Spleen (tissue), 11 donors: ENCODE data around the gene PVALB. TPM values are rescaled to one million over a fixed set of nuclear protein-coding genes. Genes with fewer than 3 reads are reported as not detected.

Source experiments
- DNase-seq: peaks from one replicate; pipeline ENCODE4 v3.0.0-alpha.2; 2020
- H3K27ac ChIP-seq, 8 donors: fragments of 200-600 bp; sonication (generic) in 7 of 8; 1 replicate in 4 of 8; 2 replicates in 4 of 8; pipeline versions ENCODE4 v1.5.0 to v1.8.0; 2016 to 2021; ENCODE audit warnings: inconsistent platforms in 4 of 8, mild to moderate bottlenecking in 4 of 8, moderate library complexity in 1 of 8
- H3K27me3 ChIP-seq, 7 donors: fragments of 200-600 bp; sonication (generic) in 6 of 7; replicated peaks in 1 of 7; 1 replicate in 4 of 7; 2 replicates in 3 of 7; pipeline versions ENCODE4 v1.5.0 to v1.8.0; 2016 to 2021; ENCODE audit warnings: inconsistent platforms in 3 of 7, mild to moderate bottlenecking in 1 of 7
- H3K36me3 ChIP-seq, 6 donors: fragments of 200-600 bp; sonication (generic) in 5 of 6; 1 replicate in 4 of 6; 2 replicates in 2 of 6; pipeline versions ENCODE4 v1.5.0 to v1.8.0; 2016 to 2021; ENCODE audit warnings: inconsistent platforms in 2 of 6
- H3K4me1 ChIP-seq, 6 donors: fragments of 200-600 bp; sonication (generic) in 5 of 6; 1 replicate in 3 of 6; 2 replicates in 3 of 6; pipeline versions ENCODE4 v1.5.0 to v1.8.0; 2016 to 2021; ENCODE audit warnings: inconsistent platforms in 3 of 6
- H3K4me3 ChIP-seq, 8 donors: fragments of 200-600 bp; sonication (generic) in 7 of 8; 1 replicate in 4 of 8; 2 replicates in 4 of 8; pipeline versions ENCODE4 v1.5.0 to v1.8.0; 2016 to 2021; ENCODE audit warnings: inconsistent platforms in 4 of 8, mild to moderate bottlenecking in 4 of 8, moderate library complexity in 2 of 8
- H3K9me3 ChIP-seq, 8 donors: fragments of 200-600 bp; sonication (generic) in 7 of 8; 1 replicate in 4 of 8; 2 replicates in 4 of 8; pipeline versions ENCODE4 v1.5.0 to v1.8.0; 2016 to 2021; ENCODE audit warnings: inconsistent platforms in 4 of 8
- POLR2A ChIP-seq, 3 donors: fragments of 450-650 bp; IDR thresholded peaks; one replicate each; pipeline ENCODE4 v1.5.1; 2017; ENCODE audit warnings: antibody characterized with exemption in 3 of 3, mild to moderate bottlenecking in 1 of 3
- POLR2AphosphoS5 ChIP-seq, 3 donors: sonication (generic); formaldehyde crosslinking; IDR thresholded peaks; one replicate each; pipeline ENCODE4 v1.5.1; 2017; ENCODE audit warnings: antibody characterized with exemption in 3 of 3
- WGBS, 5 donors: extraction: QIAGEN DNeasy Blood & Tissue Kit in 3 of 5; methylation state at CpG; one replicate each; pipeline versions ENCODE4 v1.1.5 to v1.1.7; 2013 to 2018; 5-methylcytosine and 5-hydroxymethylcytosine counted together
- intact Hi-C: fragments of 100-400 bp; cut with DNase I; formaldehyde crosslinking; loops from one replicate; pipeline ENCODE4 v1.15.0; 2023; ENCODE audit warnings: low total_unique reads
- polyA plus RNA-seq, 3 donors: library from polyadenylated mRNA; stranded (reverse); fragments of 200-250 nt; gene quantifications; one replicate each; pipeline ENCODE4 v1.2.1, GENCODE V29; 2013
- total RNA-seq, 7 donors: library from RNA; depleted of rRNA in 3 of 7; stranded (reverse); fragments of >200 nt in 3 of 7; fragmentation: NEBNext Ultra II Directional in 4 of 7; extraction: Animal tissue kit (Norgen Biotek cat#: 25700) in 4 of 7; gene quantifications; one replicate each; pipeline versions ENCODE4 v1.1.0 to v1.2.1, GENCODE V29; 2016 to 2021
- TF ChIP-seq, protein P1 (sequence below), 11 experiments: fragments of 200-600 bp in 7 of 11; fragments of 450-650 bp in 4 of 11; sonication (generic) in 4 of 11; IDR thresholded peaks in 8 of 11; conservative IDR thresholded peaks in 3 of 11; 1 replicate in 7 of 11; 2 replicates in 4 of 11; pipeline versions ENCODE4 v1.4.0 to v1.8.0; 2016 to 2021; ENCODE audit warnings: antibody characterized with exemption in 11 of 11, inconsistent platforms in 4 of 11, mild to moderate bottlenecking in 1 of 11
- donor health status: healthy with polysubstance abuse.
- donor health status: DM: no; HTN: no; CAD: no; lungs with moderate emphysema.
- donor health status: DM: no; HTN: no; CAD: no.
- donor health status: Bipolar disorder and iron deficiency.
- donor health status: healthy.
- donor health status: DM: no; HTN: no; CAD: no.
- donor health status: DM: yes; HTN: yes; CAD: no.

The PVALB gene
- total and polyA plus RNA-seq, 10 donors, result 0.52 to 3.2 (median 1.00) TPM; not detected in 2

DNA sequence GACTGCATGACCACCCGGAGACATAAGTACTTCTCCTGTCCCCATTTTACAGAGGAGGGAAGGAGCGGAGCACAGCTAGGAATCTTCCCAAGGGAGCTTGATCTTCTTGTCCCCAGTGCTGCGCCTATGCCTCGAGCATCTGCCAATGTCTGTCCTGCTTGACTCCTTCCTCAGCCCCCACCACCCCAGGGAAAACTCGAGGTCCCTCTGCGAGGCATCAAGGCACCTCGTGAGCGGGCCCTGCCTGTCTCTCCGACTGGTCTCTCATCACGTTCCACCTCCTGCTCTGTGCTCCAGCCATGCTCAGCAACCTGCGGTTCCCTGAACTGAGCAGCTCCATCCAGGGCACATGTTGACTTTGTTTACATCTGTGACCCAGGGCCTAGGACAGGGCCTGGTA lies 46.4 kb upstream of the PVALB start:
- Histone ChIP-seq H3K4me1 (peaks cover 0 to 72% (median 41%) of the 10 kb centered on the region in 6 donors), H3K27ac (peak overlapping the region in 7 of 8 donors; percentile 86 to 96 (median 91)), H3K27me3 (no peaks in the 10 kb centered on the region), H3K36me3 (peaks cover 0 to 49% (median 26%) of the 10 kb centered on the region in 6 donors), H3K4me3 (peak overlapping the region in 3 of 8 donors; percentile 44 to 73 (median 45)), H3K9me3 (no peaks in the 10 kb centered on the region)
- DNase-seq, result peak; percentile 76
- WGBS, 5 donors, result 78 to 87% (median 81%) methylated on average over 11 of the region's 11 CpGs
- TF ChIP-seq POLR2A (IDR thresholded peaks at IDR 0.05) (no peak), POLR2AphosphoS5 (IDR thresholded peaks at IDR 0.05) (no peak)
- TF ChIP-seq, protein P1, sequence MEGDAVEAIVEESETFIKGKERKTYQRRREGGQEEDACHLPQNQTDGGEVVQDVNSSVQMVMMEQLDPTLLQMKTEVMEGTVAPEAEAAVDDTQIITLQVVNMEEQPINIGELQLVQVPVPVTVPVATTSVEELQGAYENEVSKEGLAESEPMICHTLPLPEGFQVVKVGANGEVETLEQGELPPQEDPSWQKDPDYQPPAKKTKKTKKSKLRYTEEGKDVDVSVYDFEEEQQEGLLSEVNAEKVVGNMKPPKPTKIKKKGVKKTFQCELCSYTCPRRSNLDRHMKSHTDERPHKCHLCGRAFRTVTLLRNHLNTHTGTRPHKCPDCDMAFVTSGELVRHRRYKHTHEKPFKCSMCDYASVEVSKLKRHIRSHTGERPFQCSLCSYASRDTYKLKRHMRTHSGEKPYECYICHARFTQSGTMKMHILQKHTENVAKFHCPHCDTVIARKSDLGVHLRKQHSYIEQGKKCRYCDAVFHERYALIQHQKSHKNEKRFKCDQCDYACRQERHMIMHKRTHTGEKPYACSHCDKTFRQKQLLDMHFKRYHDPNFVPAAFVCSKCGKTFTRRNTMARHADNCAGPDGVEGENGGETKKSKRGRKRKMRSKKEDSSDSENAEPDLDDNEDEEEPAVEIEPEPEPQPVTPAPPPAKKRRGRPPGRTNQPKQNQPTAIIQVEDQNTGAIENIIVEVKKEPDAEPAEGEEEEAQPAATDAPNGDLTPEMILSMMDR (IDR thresholded peaks at IDR 0.05 in 8 of 11, conservative IDR thresholded peaks at IDR 0.05 in 3 of 11), result no peak
- intact Hi-C loops, result no loop called here

DNA sequence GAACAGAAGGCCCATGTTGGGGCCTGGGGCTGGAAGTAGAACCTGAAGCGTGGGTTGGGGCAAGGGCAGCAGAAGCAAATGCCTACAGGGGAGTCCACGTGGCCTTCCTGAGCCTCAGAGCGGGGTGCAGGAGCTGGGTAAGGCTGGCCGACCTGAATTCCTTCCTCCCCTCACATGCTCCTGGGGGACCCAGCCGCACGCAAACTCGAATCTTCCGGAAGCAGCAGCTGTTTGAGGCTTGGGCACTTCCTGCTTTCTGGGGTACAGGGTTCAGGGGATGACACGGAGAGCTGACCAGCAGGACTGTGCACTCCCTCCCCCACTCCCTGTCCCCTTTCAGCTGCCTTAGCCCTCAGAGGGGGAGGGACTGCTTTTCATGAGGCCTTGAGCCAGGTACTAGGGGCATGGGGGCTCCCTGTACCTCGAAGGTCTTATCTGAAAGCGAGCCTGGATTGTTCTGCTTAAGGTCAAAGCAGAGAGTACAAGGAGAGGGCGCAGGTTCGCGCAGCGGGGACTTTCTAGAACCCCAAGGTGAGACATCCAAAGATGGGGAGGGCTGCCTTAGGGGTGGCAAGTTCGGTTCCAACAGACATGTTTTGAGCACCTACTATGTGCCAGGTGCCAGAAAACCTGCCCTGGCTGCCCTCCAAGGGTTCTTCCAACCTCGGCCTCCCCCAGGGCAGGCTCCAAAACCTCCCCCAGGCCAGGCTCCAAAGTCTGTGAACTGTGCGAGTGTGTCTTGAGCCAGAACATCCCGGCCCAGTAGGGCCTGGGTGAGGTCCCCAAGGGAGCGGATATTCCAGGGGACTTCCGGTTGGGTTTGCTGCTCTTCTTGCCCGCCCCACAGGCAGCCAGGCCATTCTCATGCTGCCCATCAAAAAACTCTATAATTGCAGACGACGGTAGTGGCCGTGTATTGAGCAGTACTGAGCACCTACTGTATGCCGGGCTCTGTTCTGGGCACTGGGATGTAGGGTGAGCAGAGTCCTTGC lies 45.7 kb upstream of the PVALB start:
- Histone ChIP-seq H3K4me1 (peaks cover 0 to 80% (median 41%) of the 10 kb centered on the region in 6 donors), H3K27me3 (no peaks in the 10 kb centered on the region), H3K4me3 (peak overlapping the region in 7 of 8 donors; percentile 27 to 73 (median 43)), H3K27ac (peak overlapping the region; percentile 22 to 96 (median 90)), H3K9me3 (no peaks in the 10 kb centered on the region), H3K36me3 (peaks cover 0 to 42% (median 24%) of the 10 kb centered on the region in 6 donors)
- 51 to 74% (median 62%) methylated on average over 16 to 26 of the region's 26 CpGs for WGBS, 5 donors
- intact Hi-C loops, result no loop called here
- peak; percentile 90 for DNase-seq
- TF ChIP-seq, protein P1 (IDR thresholded peaks at IDR 0.05 in 8 of 11, conservative IDR thresholded peaks at IDR 0.05 in 3 of 11), result peak in 1 of 11 experiments; percentile 21
- TF ChIP-seq POLR2A (IDR thresholded peaks at IDR 0.05) (peak in 1 of 3 donors; percentile 14), POLR2AphosphoS5 (IDR thresholded peaks at IDR 0.05) (peak; percentile 71 to 83 (median 73))

DNA sequence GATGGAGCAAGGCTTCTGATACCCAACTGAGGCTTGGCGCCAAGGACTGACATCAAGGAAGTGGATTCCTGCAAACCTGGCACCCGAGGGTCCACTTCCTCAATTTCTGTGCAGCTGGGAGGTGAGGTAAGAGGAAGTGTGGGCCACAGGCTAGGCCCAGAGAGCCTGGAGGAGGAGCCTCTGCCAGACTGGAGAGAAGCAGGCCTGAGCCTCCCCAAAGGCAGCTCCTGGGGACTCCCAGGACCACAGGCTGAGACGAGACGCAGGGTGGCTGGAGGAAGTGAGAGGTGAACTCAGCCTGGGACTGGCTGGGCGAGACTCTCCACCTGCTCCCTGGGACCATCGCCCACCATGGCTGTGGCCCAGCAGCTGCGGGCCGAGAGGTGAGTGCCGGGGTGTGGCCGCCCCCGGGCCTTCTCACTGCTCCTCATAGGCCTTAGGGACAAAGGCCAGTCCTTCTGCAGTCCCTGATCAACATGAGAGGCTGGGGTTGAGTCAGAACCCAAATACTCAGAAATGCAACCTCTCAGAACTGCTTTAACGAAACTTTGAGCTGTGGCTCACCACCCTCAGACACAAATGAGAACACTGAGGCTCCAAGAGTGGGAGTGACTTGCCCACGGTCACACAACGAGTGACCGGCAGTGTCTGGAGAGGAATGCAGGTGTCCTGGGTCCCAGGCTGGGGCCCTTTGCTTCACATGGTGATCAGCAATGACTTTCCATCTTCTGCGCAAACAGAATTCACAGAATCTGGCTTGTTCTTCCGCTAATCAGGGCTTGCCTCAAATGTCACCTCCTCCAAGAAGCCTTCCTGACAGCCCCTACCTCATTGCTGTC lies 44.2 kb upstream of the PVALB start, which contains the start of gene NCF4:
Gene NCF4 (plus strand): TSS at position 186 of the 839 bp plus-strand sequence. CDS start 166 bp downstream, at position 352.
- peak within 1 kb of the TSS; percentile 18 to 73 (median 42) for H3K4me3 ChIP-seq
- peak within 1 kb of the TSS; percentile 70 to 96 (median 90) for H3K27ac ChIP-seq
- intact Hi-C loops, result no loop called here
- H3K4me1 ChIP-seq, result peaks cover 2 to 95% (median 49%) of the 10 kb centered on the region in 6 donors
- no peaks in the 10 kb centered on the region for H3K27me3 ChIP-seq
- WGBS, 5 donors, result 30 to 52% (median 37%) methylated on average over 12 to 17 of the region's 17 CpGs
- no peaks in the 10 kb centered on the region for H3K9me3 ChIP-seq
- TF ChIP-seq, protein P1 (IDR thresholded peaks at IDR 0.05 in 8 of 11, conservative IDR thresholded peaks at IDR 0.05 in 3 of 11), result peak in 1 of 11 experiments; percentile 12
- TF ChIP-seq POLR2AphosphoS5 (IDR thresholded peaks at IDR 0.05), result peak; percentile 84 to 90 (median 89)
- peak in 2 of 3 donors; percentile 32 to 41 for TF ChIP-seq POLR2A (IDR thresholded peaks at IDR 0.05)
- peaks cover 0 to 28% (median 15%) of the 10 kb centered on the region in 6 donors for H3K36me3 ChIP-seq
- DNase-seq, result peak; percentile 95
